GM19099 (cell line): ENCODE measurements around the gene TNIP1.

Experiments used
- POLR2A ChIP-seq: IDR thresholded peaks from 3 replicates; pipeline ENCODE4 v1.6.1; 2011; ENCODE audit warnings: low read depth; ENCODE audit not compliant: insufficient read length; ENCODE audit errors: extremely low read depth

The TNIP1 gene

DNA sequence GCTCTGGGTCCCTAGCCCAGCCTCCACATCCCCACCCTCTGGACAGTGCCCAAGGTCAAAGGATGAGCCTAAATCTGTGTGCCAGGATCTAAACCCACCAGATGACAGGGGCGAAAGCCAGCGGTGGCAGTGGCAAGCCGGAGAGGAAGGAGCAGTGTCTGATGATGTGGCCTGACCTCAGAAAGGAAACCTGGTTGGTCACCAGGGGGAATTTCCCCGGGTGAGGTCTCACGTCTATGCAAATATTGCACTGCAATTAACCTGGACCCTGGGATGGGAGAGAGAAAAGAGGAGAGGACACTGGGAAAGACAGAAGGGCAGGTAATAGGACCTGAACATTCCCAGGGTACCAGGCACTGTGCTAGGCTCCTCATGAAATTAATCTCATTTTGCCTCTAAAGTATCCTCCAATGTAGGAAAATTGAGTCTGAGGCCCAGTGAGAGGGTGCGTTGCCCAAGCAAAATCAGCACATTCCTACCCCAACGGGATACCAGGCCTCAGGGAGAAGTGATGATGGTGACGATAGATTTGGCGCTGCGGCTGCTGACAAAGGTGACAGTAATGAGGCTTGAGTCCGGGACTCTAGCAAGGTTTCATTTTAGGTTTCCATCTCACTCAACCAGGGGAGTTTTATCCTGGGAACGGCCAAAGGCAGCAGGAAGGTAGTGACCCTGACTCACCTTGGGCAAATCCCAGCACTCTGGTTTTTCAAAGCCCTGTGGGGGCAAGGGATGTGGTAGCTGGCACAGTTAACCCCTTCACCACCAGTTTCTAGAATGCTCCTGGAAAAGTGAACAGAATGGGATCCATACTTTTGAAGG, 13.4 kb upstream of the TNIP1 start:
- peak; percentile 74 for TF ChIP-seq POLR2A

GRCh38 chr5:151093476-151093889, 12.6 kb upstream of the TNIP1 start:
- no peak for TF ChIP-seq POLR2A

DNA sequence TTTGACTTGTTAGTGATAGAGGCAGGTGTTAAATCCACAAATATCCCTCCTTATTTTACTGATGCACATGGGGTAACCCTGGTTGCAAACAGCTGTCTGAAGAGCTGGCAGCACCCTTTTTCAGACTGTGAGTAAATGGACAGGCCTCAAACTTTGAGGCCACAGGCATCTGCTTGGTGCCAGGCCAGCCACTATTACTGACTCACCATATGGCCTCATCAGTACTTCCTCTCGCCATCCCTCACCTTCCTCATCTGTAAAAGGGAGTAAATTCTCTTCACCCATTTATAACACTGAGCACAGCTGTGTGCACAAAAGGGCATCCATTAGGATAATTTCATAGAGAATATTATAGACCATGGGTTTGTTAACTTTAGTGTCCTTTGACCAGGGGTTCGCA, 11.9 kb upstream of the TNIP1 start:
- no peak for TF ChIP-seq POLR2A

DNA sequence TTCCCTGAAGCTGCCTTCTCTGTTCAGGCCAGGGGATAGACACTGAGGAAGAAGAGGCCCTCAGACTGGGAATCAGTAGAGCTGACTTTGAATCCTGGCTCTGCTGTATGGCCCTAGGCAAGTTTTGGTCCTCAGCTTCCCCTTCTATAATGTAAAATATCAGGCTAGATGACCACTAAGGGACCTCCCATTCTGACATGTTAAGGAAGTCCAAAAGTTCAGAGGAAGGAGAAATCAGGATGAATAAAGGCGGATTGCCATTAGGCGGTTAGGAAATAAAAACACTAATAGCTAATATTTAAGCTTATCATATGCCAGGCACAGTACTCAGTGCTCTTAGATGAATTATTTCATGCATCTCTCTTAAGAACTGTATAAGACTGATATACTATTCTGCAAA, 8.9 kb upstream of the TNIP1 start:
- TF ChIP-seq POLR2A: no peak

DNA sequence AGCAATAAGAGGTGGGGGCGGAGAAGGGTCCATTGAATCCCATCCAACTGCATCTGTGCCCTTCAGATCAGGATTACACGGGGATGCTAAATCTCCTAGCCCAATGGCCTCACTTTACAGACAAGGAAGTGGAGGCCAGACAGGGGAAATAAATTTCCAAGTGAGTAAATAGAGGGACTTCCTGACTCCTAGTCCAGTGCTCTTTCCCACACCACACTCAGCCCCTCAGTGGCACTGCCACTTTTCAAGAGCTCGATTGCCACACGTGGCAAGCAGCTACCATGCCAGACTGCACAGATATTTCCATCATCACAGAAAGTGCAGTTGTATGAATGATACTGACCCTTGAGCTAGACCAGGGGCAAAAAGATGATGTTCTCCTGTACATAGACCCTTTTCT, 8.2 kb upstream of the TNIP1 start:
- no peak for TF ChIP-seq POLR2A

DNA sequence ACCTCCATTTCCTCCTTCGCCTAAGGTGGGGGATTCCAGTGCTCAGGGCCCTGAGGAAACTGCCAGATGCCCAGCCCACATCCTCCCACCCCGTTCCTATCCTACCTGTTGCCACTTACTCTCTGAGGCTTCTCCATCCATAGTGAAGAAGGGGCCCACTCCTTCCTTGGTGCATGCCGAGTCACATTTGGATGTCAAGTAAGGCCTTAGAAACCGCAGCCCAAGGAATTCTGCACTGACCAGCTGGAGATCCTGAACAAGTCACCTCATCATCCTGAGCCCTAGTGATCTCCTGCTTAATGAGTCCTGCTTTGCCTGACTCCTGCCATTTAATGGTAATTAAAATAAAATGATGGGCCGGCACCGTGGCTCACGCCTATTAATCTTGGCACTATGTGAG, 6.7 kb upstream of the TNIP1 start:
- no peak for TF ChIP-seq POLR2A

DNA sequence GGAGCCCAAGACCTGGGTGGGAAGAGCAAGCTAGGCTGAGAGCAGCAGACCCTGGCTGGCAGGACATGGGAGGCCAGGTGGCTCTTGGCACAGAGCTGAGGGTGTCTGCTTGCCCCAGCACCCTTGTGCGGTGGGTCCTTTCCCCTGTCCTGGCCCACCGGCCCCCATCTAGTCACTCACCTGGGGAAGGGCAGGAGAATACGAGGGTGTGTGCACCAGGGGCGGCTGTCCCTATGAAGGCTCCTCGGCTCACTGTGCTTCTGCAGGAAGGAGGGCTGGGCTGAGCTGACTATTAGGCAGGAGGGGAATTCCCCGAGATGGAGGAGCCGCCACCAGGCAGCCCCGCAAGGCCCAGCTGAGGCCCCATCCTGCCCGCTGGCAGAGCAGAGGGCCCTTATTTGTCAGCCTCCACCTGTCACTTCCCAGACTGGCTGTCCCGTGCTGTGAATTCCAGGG, 6.1 kb upstream of the TNIP1 start:
- peak; percentile 77 for TF ChIP-seq POLR2A

- no peak for TF ChIP-seq POLR2A
Observed at GRCh38 chr5:151086192-151086869, 5.5 kb upstream of the TNIP1 start.

- no peak for TF ChIP-seq POLR2A
Observed at GRCh38 chr5:151085517-151086041, 4.7 kb upstream of the TNIP1 start.

DNA sequence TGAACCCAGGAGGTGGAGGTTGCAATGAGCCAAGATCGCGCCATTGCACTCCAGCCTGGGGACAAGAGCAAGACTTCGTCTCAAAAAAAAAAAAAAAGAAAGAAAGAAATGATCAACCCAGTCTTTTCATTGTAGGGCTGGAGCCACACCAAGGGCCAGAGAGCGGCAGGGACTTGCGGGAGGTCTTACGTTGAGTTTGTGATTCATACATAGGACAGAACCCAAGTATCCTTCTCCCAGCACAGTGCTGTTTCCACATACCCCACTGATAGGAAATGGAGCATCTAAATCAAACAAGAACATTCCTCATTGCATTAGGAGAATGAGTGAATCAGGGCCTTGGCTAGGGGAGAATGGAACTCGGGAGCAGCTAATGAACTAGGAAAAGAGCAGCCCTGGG, 3.5 kb upstream of the TNIP1 start:
- no peak for TF ChIP-seq POLR2A

GRCh38 chr5:151083081-151083676, 2.3 kb upstream of the TNIP1 start:
- TF ChIP-seq POLR2A: peak; percentile 16

DNA sequence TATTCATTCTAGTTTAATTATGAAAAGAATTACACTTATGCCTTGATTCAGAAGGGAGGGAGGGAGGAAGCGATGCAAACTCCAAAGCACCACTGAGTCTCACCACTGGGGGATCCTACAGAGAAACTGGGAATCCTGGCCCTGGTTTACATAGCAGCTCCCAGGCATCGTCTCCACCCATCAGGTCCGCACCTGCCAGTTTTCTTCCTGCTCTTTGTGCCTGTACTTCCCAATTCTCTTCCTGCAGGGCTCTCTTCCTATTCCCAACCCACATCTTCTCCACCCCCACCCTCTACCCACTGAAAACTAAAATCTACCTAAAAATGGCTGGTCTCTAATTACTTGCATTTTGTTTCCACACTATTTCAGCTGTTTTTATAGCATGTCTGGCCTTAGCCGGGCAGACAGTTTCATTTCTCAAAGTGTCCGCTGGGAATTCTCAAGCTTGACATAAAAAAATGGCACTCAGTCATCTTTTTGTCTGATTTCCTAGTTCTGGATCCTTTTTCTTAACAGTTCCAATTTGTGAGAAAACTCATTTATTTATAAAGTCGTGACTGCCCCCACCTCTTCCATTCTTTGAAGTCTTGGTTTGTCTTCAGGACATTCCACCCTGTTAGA, 1.6 kb upstream of the TNIP1 start:
- TF ChIP-seq POLR2A: peak; percentile 36

DNA sequence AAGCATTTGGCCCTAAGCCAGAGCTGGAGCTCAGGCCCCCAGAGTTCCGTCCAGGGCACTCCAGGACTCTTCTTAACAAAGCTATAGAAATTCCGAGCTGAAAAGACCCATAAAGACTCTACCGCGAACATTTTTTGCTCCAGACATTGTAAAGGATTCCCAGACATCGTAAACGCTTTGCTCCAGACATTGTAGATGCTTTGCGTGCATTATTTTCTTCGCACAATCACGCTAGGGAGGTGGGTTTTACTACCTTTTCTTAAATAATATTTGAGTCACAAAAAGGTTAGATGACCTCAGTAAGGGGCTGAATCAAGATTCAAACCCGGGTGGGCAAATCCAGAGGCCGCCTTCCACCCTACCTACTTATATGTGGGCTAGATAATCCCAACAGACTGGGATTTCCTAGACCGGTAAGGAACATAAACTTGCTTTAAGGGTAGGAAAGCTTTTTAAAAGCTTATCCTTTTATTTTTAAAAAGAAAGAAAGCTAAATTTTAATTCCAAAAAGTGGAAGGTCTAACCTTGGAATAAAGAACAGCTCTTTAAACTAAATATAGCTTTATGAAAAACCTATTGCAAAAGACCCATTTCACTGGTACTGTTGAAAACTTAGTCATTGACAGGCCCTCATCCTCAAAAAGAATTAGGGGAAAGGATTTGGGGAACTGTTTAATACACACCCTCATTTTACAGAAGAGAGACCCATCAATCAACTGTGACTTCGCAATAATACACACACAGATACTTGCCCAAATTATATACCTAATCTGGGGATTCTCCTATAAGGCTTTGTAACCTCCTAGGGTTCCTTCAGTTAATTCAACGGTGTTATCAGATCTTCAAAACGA, 822 bp upstream of the TNIP1 start:
- TF ChIP-seq POLR2A: no peak

- no peak for TF ChIP-seq POLR2A
Observed at GRCh38 chr5:151079838-151080612, 809 bp downstream of the TNIP1 start.
